ENCODE results near the gene TENM4. TPM values are rescaled to one million over a fixed set of nuclear protein-coding genes. Genes with fewer than 3 reads are reported as not detected.

TENM4 gene
- total and polyA plus RNA-seq, 2 of the 8 experiments (the other 6 are each of a cell fraction or from before 2014, with no cell fraction given): 3.5 to 7.2 TPM

DNA sequence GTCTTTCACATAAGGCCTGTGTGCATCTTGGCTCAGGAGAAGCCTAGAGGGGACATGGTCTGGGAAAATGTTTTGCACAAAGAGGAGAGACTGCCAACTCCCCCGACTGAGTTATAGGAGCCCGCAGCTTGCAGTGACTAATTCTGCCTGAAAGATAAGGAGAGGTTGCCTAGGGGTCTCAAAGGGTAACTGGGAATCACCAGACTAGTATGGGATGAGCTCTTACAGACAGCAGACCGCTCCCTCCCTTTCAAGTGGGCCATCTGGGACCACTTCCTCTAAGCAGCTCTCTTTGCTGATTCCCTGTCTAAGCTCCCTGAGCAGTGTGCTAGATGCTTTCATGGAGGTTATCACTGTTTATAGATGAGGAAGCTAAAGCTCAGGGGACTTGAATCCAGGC, 105.1 kb downstream of the TENM4 start:
- Histone ChIP-seq H2BK5ac (ENCODE audit: low read depth, low read length) (no peak overlapping the region), H4K91ac (replicated peaks; ENCODE audit: insufficient read length, low read length) (no peak overlapping the region), H2AFZ (ENCODE audit: low read length) (no peak overlapping the region), H4K8ac (ENCODE audit: extremely low read depth, insufficient read depth, low read length) (no peak overlapping the region), H3K4me2 (ENCODE audit: insufficient read depth in 1 of 2, low read depth in 2 of 2, low read length in 2 of 2) (no peak overlapping the region), H3K27ac (ENCODE audit: low read depth, low read length) (no peak overlapping the region), H2AK5ac (ENCODE audit: low read depth, low read length) (no peak overlapping the region), H2BK20ac (ENCODE audit: low read length) (no peak overlapping the region), H3K4me1 (replicated peaks in 1 of 4; ENCODE audit: control insufficient read depth in 3 of 4, insufficient read depth in 4 of 4, low read length in 3 of 4) (peaks cover 4 to 12% (median 7%) of the 10 kb centered on the region in 4 experiments), H3K4ac (replicated peaks; ENCODE audit: insufficient read length, low read depth, low read length) (no peak overlapping the region), H2BK15ac (ENCODE audit: low read length) (no peak overlapping the region), H4K20me1 (replicated peaks in 1 of 2; ENCODE audit: control insufficient read depth in 1 of 2, insufficient read depth in 2 of 2, low read length in 2 of 2) (no peaks in the 10 kb centered on the region), H3K36me3 (ENCODE audit: control insufficient read depth in 2 of 4, insufficient read depth in 4 of 4, low read length in 3 of 4) (no peaks in the 10 kb centered on the region), H3K4me3 (ENCODE audit: extremely low read depth in 1 of 4, insufficient read depth in 2 of 4, low read depth in 3 of 4, low read length in 4 of 4) (no peak overlapping the region), H3K9ac (replicated peaks in 1 of 4; ENCODE audit: extremely low read depth in 1 of 4, low read depth in 3 of 4, low read length in 3 of 4) (no peak overlapping the region), H3K9me3 (ENCODE audit: insufficient read depth in 2 of 2, low read depth in 1 of 2, low read length in 1 of 2) (no peaks in the 10 kb centered on the region), H3K14ac (ENCODE audit: insufficient read length) (no peak overlapping the region), H3K27me3 (replicated peaks in 1 of 4; ENCODE audit: control insufficient read depth in 3 of 4, extremely low read depth in 1 of 4, insufficient read depth in 3 of 4, low read length in 3 of 4) (no peaks in the 10 kb centered on the region), H3K18ac (ENCODE audit: extremely low read depth, low read length) (no peak overlapping the region), H3K79me1 (ENCODE audit: low read depth, low read length) (no peaks in the 10 kb centered on the region), H3K23ac (ENCODE audit: insufficient read length) (no peak overlapping the region), H2BK12ac (ENCODE audit: low read depth, low read length) (no peak overlapping the region), H3K23me2 (ENCODE audit: low read depth, low read length) (peaks cover 2% of the 10 kb centered on the region; the same call in 1 of the 2 replicates), H3K79me2 (ENCODE audit: control insufficient read depth in 1 of 2, insufficient read depth in 2 of 2, low read length in 2 of 2) (no peaks in the 10 kb centered on the region), H3K56ac (replicated peaks; ENCODE audit: insufficient read length, low read depth, low read length) (no peak overlapping the region), H2BK120ac (replicated peaks; ENCODE audit: low read depth, low read length) (no peak overlapping the region), H4K5ac (ENCODE audit: insufficient read length, low read depth, low read length) (no peak overlapping the region)
- 74% methylated on average over 3 of the region's 3 CpGs; no CpG with 5 or more reads in 1 of the 2 experiments for WGBS, 2 experiments (ENCODE audit: extremely low coverage in 1 of 2, insufficient coverage in 1 of 2, insufficient read length in 1 of 2, insufficient replicate concordance in 2 of 2, low coverage in 1 of 2, low lambda C conversion rate in 2 of 2, missing lambda C conversion rate in 1 of 2)
- ChIA-PET POLR2A (ENCODE audit: partially characterized antibody) (no interaction called here), CTCF (ENCODE audit: partially characterized antibody) (interaction anchor here (0.8 to 2.0 kb wide), 3 partner anchors 10 to 68 kb away, joined by 3 to 4 read pairs (median 3); no protein-coding TSS in a partner anchor)
- no peak for DNase-seq (ENCODE audit: low read depth in 1 of 2, low spot score in 2 of 2)
- no peak for FAIRE-seq
- TF ChIP-seq SP4 (IDR thresholded peaks at IDR 0.05; ENCODE audit: low read length) (no peak), CHD2 (IDR thresholded peaks at IDR 0.05; ENCODE audit: low read length) (no peak), GTF2F1 (IDR thresholded peaks at IDR 0.05; ENCODE audit: borderline replicate concordance, low read depth, low read length) (no peak)
- TF ChIP-seq, protein P1, sequence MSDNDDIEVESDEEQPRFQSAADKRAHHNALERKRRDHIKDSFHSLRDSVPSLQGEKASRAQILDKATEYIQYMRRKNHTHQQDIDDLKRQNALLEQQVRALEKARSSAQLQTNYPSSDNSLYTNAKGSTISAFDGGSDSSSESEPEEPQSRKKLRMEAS (IDR thresholded peaks at IDR 0.05): no peak
- TF ChIP-seq, protein P2, sequence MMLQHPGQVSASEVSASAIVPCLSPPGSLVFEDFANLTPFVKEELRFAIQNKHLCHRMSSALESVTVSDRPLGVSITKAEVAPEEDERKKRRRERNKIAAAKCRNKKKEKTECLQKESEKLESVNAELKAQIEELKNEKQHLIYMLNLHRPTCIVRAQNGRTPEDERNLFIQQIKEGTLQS (IDR thresholded peaks at IDR 0.05; ENCODE audit: insufficient read depth, low read depth, low read length): no peak
- TF ChIP-seq, protein P3, sequence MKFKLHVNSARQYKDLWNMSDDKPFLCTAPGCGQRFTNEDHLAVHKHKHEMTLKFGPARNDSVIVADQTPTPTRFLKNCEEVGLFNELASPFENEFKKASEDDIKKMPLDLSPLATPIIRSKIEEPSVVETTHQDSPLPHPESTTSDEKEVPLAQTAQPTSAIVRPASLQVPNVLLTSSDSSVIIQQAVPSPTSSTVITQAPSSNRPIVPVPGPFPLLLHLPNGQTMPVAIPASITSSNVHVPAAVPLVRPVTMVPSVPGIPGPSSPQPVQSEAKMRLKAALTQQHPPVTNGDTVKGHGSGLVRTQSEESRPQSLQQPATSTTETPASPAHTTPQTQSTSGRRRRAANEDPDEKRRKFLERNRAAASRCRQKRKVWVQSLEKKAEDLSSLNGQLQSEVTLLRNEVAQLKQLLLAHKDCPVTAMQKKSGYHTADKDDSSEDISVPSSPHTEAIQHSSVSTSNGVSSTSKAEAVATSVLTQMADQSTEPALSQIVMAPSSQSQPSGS (IDR thresholded peaks at IDR 0.05; ENCODE audit: low read length): no peak
